Activated naive CD4-positive, alpha-beta T cell treated with anti-CD3 and anti-CD28 coated beads for 36 hours (primary cell): ENCODE measurements around the gene CDKN1A. TPM values are rescaled to one million over a fixed set of nuclear protein-coding genes. Genes with fewer than 3 reads are reported as not detected.

Experiments used
- CTCF ChIA-PET: fragments of 350-600 bp; sonication (Branson Sonifier 250); formaldehyde crosslinking; loops from one replicate; lab custom pipeline; 2021; ENCODE audit warnings: antibody characterized with exemption; lab: Charles Lee
- DNase-seq: peaks from one replicate; pipeline ENCODE4 v3.0.0-alpha.2; 2020
- H3K27ac Mint-ChIP-seq: one replicate; pipeline ENCODE4 v1.8.0; 2021; ENCODE audit warnings: mild to moderate bottlenecking, mixed read lengths
- H3K27me3 Mint-ChIP-seq: one replicate; pipeline ENCODE4 v1.8.0; 2021; ENCODE audit warnings: low read depth, mixed read lengths
- H3K36me3 Mint-ChIP-seq: one replicate; pipeline ENCODE4 v1.8.0; 2021; ENCODE audit warnings: low read depth, mixed read lengths
- H3K4me1 Mint-ChIP-seq: one replicate; pipeline ENCODE4 v1.8.0; 2021; ENCODE audit warnings: low read depth, mixed read lengths
- H3K4me3 Mint-ChIP-seq: one replicate; pipeline ENCODE4 v1.8.0; 2021; ENCODE audit warnings: mild to moderate bottlenecking, moderate library complexity, mixed read lengths
- H3K9me3 Mint-ChIP-seq: one replicate; pipeline ENCODE4 v1.8.0; 2021; ENCODE audit warnings: mixed read lengths
- intact Hi-C: fragments of 100-400 bp; cut with micrococcal nuclease; formaldehyde crosslinking; loops from one replicate; pipeline ENCODE4 v1.15.1; 2023
- total RNA-seq, 2 experiments: library from RNA; stranded (reverse); gene quantifications; one replicate each; pipeline ENCODE4 v1.2.3, GENCODE V29; 2021

CDKN1A gene
- total RNA-seq, 2 experiments from 2014 or later: 90.1 to 92.3 TPM

- H3K4me3 Mint-ChIP-seq: no peak overlapping the region
- no peak overlapping the region for H3K27ac Mint-ChIP-seq
- intact Hi-C loops: no loop called here
- no peaks in the 10 kb centered on the region for H3K36me3 Mint-ChIP-seq
- CTCF ChIA-PET: interaction anchor here (0.8 to 2.0 kb wide), 2 partner anchors 48 to 57 kb away, joined by 5 to 6 read pairs; no protein-coding TSS in a partner anchor
- peaks cover 8% of the 10 kb centered on the region for H3K4me1 Mint-ChIP-seq
- no peak for DNase-seq
- no peaks in the 10 kb centered on the region for H3K27me3 Mint-ChIP-seq
- no peaks in the 10 kb centered on the region for H3K9me3 Mint-ChIP-seq
Measured at GRCh38 chr6:36671687-36672375, 6.7 kb upstream of the CDKN1A start.

- intact Hi-C loops: no loop called here
- no peak for DNase-seq
- no peak overlapping the region for H3K27ac Mint-ChIP-seq
- CTCF ChIA-PET: no interaction called here
- no peak overlapping the region for H3K4me3 Mint-ChIP-seq
- no peaks in the 10 kb centered on the region for H3K9me3 Mint-ChIP-seq
- H3K36me3 Mint-ChIP-seq: peaks cover 4% of the 10 kb centered on the region
- H3K27me3 Mint-ChIP-seq: peaks cover 11% of the 10 kb centered on the region
- H3K4me1 Mint-ChIP-seq: peaks cover 21% of the 10 kb centered on the region
Measured at GRCh38 chr6:36673882-36674281, 4.6 kb upstream of the CDKN1A start.

GRCh38 chr6:36674942-36675341 lies 3.6 kb upstream of the CDKN1A start:
- Mint-ChIP-seq H3K9me3 (no peaks in the 10 kb centered on the region), H3K27ac (no peak overlapping the region), H3K4me3 (no peak overlapping the region), H3K27me3 (peaks cover 11% of the 10 kb centered on the region), H3K36me3 (peaks cover 4% of the 10 kb centered on the region), H3K4me1 (peaks cover 21% of the 10 kb centered on the region)
- intact Hi-C loops: no loop called here
- CTCF ChIA-PET: interaction anchor here (3.0 kb wide), 1 partner anchor 84 kb away, joined by 10 read pairs; no protein-coding TSS in a partner anchor
- no peak for DNase-seq

DNA sequence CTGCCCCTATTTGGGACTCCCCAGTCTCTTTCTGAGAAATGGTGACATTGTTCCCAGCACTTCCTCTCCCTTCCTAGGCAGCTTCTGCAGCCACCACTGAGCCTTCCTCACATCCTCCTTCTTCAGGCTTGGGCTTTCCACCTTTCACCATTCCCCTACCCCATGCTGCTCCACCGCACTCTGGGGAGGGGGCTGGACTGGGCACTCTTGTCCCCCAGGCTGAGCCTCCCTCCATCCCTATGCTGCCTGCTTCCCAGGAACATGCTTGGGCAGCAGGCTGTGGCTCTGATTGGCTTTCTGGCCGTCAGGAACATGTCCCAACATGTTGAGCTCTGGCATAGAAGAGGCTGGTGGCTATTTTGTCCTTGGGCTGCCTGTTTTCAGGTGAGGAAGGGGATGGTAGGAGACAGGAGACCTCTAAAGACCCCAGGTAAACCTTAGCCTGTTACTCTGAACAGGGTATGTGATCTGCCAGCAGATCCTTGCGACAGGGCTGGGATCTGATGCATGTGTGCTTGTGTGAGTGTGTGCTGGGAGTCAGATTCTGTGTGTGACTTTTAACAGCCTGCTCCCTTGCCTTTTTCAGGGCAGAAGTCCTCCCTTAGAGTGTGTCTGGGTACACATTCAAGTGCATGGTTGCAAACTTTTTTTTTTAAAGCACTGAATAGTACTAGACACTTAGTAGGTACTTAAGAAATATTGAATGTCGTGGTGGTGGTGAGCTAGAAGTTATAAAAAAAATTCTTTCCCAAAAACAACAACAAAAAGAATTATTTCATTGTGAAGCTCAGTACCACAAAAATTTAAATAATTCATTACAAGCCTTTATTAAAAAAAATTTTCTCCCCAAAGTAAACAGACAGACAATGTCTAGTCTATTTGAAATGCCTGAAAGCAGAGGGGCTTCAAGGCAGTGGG lies 2.1 kb upstream of the CDKN1A start:
- Mint-ChIP-seq H3K4me1 (peaks cover 30% of the 10 kb centered on the region), H3K36me3 (peaks cover 11% of the 10 kb centered on the region), H3K9me3 (no peaks in the 10 kb centered on the region), H3K27me3 (peaks cover 13% of the 10 kb centered on the region), H3K4me3 (peak overlapping the region; percentile 67), H3K27ac (peak overlapping the region; percentile 60)
- intact Hi-C loops: no loop called here
- CTCF ChIA-PET: interaction anchor here (0.5 to 3.0 kb wide), 4 partner anchors 61 to 106 kb away, joined by 3 to 10 read pairs (median 3); no protein-coding TSS in a partner anchor
- DNase-seq: peak; percentile 24

DNA sequence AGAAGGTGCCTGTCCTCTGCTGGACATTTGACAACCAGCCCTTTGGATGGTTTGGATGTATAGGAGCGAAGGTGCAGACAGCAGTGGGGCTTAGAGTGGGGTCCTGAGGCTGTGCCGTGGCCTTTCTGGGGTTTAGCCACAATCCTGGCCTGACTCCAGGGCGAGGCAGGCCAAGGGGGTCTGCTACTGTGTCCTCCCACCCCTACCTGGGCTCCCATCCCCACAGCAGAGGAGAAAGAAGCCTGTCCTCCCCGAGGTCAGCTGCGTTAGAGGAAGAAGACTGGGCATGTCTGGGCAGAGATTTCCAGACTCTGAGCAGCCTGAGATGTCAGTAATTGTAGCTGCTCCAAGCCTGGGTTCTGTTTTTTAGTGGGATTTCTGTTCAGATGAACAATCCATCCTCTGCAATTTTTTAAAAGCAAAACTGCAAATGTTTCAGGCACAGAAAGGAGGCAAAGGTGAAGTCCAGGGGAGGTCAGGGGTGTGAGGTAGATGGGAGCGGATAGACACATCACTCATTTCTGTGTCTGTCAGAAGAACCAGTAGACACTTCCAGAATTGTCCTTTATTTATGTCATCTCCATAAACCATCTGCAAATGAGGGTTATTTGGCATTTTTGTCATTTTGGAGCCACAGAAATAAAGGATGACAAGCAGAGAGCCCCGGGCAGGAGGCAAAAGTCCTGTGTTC lies 1.3 kb upstream of the CDKN1A start:
- H3K36me3 Mint-ChIP-seq: peaks cover 11% of the 10 kb centered on the region
- no peak for DNase-seq
- CTCF ChIA-PET: interaction anchor here (1.2 to 3.0 kb wide), 2 partner anchors 82 to 106 kb away, joined by 3 to 10 read pairs; no protein-coding TSS in a partner anchor
- H3K9me3 Mint-ChIP-seq: no peaks in the 10 kb centered on the region
- intact Hi-C loops: no loop called here
- H3K27me3 Mint-ChIP-seq: peaks cover 13% of the 10 kb centered on the region
- peak overlapping the region; percentile 50 for H3K27ac Mint-ChIP-seq
- peaks cover 33% of the 10 kb centered on the region for H3K4me1 Mint-ChIP-seq
- peak overlapping the region; percentile 67 for H3K4me3 Mint-ChIP-seq

GRCh38 chr6:36677753-36678487 lies 594 bp upstream of the CDKN1A start:
- peak; percentile 57 for DNase-seq
- peak overlapping the region; percentile 67 for H3K4me3 Mint-ChIP-seq
- intact Hi-C loops: no loop called here
- CTCF ChIA-PET: interaction anchor here (0.6 to 3.0 kb wide), 4 partner anchors 15 to 105 kb away, joined by 3 to 10 read pairs (median 3); no protein-coding TSS in a partner anchor
- H3K4me1 Mint-ChIP-seq: peaks cover 40% of the 10 kb centered on the region
- peaks cover 13% of the 10 kb centered on the region for H3K36me3 Mint-ChIP-seq
- H3K27ac Mint-ChIP-seq: peak overlapping the region; percentile 50
- H3K27me3 Mint-ChIP-seq: peaks cover 13% of the 10 kb centered on the region
- no peaks in the 10 kb centered on the region for H3K9me3 Mint-ChIP-seq

- CTCF ChIA-PET: interaction anchor here (0.7 to 6.1 kb wide), 6 partner anchors 17 to 80 kb away, joined by 3 to 33 read pairs (median 3); no protein-coding TSS in a partner anchor
- Mint-ChIP-seq H3K27me3 (peaks cover 13% of the 10 kb centered on the region), H3K9me3 (no peaks in the 10 kb centered on the region), H3K36me3 (peaks cover 24% of the 10 kb centered on the region), H3K4me3 (peak overlapping the region; percentile 99), H3K4me1 (peaks cover 51% of the 10 kb centered on the region), H3K27ac (peak overlapping the region; percentile 86)
- intact Hi-C loops: no loop called here
- peak; percentile 26 for DNase-seq
Measured at GRCh38 chr6:36679043-36679833, 724 bp downstream of the CDKN1A start.

- H3K36me3 Mint-ChIP-seq: peaks cover 48% of the 10 kb centered on the region
- peak overlapping the region; percentile 63 for H3K4me3 Mint-ChIP-seq
- DNase-seq: peak; percentile 96
- peaks cover 8% of the 10 kb centered on the region for H3K27me3 Mint-ChIP-seq
- intact Hi-C loops: loop anchor here (1.0 to 5.0 kb wide), 4 partner anchors 13 to 560 kb away; partner anchors contain the start of genes PIM1 and STK38
- peak overlapping the region; percentile 90 for H3K27ac Mint-ChIP-seq
- CTCF ChIA-PET: interaction anchor here (0.7 to 6.1 kb wide), 9 partner anchors 13 to 100 kb away, joined by 3 to 33 read pairs (median 5); no protein-coding TSS in a partner anchor
- H3K4me1 Mint-ChIP-seq: peaks cover 37% of the 10 kb centered on the region
- no peaks in the 10 kb centered on the region for H3K9me3 Mint-ChIP-seq
Measured at GRCh38 chr6:36682328-36683144, 4.0 kb downstream of the CDKN1A start.

GRCh38 chr6:36683145-36683655 lies 4.7 kb downstream of the CDKN1A start:
- intact Hi-C loops: loop anchor here (1.0 to 5.0 kb wide), 4 partner anchors 12 to 561 kb away; partner anchors contain the start of genes PIM1 and STK38
- CTCF ChIA-PET: interaction anchor here (0.8 to 6.1 kb wide), 7 partner anchors 52 to 99 kb away, joined by 3 to 33 read pairs (median 8); no protein-coding TSS in a partner anchor
- Mint-ChIP-seq H3K9me3 (no peaks in the 10 kb centered on the region), H3K27ac (peak overlapping the region; percentile 84), H3K4me3 (peak overlapping the region; percentile 9), H3K36me3 (peaks cover 50% of the 10 kb centered on the region), H3K27me3 (peaks cover 4% of the 10 kb centered on the region), H3K4me1 (peaks cover 31% of the 10 kb centered on the region)
- DNase-seq: no peak
